Skin epidermis (tissue), 12 donors: ENCODE measurements around the gene HSPG2.

Source experiments
- H3K27ac ChIP-seq, 21 experiments: fragments of 200-600 bp; sonication (generic) in 11 of 21; one replicate each; pipeline ENCODE4 v1.5.0; 2020; ENCODE audit warnings: mild to moderate bottlenecking in 3 of 21, inconsistent platforms in 2 of 21, moderate library complexity in 2 of 21
- H3K4me3 ChIP-seq, 7 experiments: fragments of 200-600 bp; sonication (generic) in 2 of 7; one replicate each; pipeline ENCODE4 v1.5.0; 2020; ENCODE audit warnings: inconsistent platforms in 2 of 7, mild to moderate bottlenecking in 2 of 7, moderate library complexity in 1 of 7

The HSPG2 gene

DNA sequence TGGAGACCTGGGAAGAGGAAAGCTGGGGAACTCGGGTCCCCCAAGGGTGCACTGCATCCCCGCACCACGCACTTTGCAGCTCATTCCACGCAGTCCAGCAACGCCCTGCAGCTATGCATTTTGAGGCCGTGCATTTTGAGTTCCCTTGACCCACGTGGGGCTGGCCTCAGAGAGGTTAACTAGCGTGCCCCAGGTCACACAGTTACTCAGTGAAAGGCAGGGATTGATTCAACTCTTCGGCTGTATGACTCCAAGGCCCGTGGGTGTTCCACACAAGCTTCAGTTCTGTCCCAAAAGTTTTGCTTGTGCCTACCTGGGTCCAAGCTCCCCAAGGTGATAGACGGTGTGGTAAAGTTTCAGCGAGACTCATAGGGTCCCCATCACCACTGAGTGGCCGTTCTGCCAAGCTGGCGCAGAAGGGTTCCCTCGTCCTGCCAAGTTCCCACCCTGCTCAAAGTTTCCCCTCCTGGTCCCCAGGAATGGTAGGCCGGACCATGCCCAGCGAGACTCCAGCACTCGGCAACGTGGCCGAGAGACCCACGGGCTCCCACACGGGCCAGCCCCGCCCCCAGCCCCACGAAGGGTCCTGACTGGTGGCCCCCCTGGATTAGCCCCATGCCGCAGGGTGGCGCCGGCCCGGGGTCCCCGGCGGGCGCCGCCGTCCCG is 611 bp downstream of the HSPG2 start:
- Histone ChIP-seq H3K27ac (peak overlapping the region; percentile 53 to 93 (median 86)), H3K4me3 (peak overlapping the region; percentile 36 to 76 (median 60))

GRCh38 chr1:21935891-21936365 is 1.2 kb downstream of the HSPG2 start:
- Histone ChIP-seq H3K27ac (peak overlapping the region; percentile 53 to 93 (median 86)), H3K4me3 (peak overlapping the region; percentile 36 to 76 (median 60))

GRCh38 chr1:21935393-21935804 is 1.7 kb downstream of the HSPG2 start:
- peak overlapping the region; percentile 36 to 76 (median 60) for H3K4me3 ChIP-seq
- peak overlapping the region in 20 of 21 experiments; percentile 53 to 93 (median 86) for H3K27ac ChIP-seq

- H3K27ac ChIP-seq = peak overlapping the region; percentile 25 to 93 (median 80)
- H3K4me3 ChIP-seq = peak overlapping the region in 3 of 7 experiments; percentile 16 to 67 (median 36)
These were observed 3.5 kb downstream of the HSPG2 start for GRCh38 chr1:21933397-21934248.

- no peak overlapping the region for H3K4me3 ChIP-seq
- H3K27ac ChIP-seq = peak overlapping the region in 19 of 21 experiments; percentile 20 to 93 (median 82)
These were observed 5.0 kb downstream of the HSPG2 start for GRCh38 chr1:21932127-21932526.

DNA sequence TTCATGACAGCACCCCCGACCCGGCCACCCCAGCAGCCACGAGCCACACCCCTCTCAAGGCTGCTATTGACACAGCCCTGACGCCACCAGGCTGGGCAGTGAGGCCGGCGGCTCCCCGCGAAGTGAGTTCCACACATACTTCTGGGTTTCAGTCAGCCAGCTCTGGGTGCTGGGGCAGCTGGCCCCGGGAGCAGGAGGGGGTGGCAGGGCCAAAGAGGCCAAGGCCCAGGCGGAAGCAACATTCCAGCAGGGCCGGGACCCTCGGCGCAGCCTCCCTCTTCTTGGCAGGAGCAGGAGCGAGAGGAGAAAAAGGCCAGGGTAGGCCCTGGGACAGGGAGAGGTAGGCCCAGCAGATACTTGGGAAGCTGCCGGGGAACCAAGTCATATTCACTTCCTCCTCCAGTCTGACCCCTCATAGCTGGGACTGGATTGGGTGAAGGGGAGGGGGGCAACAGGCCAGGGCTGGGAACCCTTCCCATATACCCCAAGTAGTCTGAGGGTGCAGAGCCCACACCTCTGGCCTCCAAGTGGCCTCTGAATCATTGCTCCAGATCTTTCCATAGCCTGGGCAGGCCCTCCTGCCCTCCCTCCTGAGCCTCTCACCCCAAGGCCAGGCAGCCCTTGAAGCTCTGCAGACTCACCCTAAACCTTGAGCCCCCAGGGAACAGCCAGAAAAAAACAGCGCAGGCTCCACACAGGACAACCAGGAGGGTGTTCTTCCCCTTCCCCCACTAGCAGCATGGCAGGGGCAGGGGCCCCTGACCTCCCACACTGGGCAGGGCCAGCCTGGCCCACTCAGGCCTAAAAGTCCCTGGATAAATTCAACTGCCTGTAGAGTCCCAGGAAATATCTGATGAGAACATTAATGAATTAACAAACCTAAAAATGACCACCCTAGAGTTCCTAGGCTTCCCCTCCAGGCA is 5.7 kb downstream of the HSPG2 start:
- Histone ChIP-seq H3K27ac (peak overlapping the region in 19 of 21 experiments; percentile 20 to 93 (median 80)), H3K4me3 (no peak overlapping the region)

DNA sequence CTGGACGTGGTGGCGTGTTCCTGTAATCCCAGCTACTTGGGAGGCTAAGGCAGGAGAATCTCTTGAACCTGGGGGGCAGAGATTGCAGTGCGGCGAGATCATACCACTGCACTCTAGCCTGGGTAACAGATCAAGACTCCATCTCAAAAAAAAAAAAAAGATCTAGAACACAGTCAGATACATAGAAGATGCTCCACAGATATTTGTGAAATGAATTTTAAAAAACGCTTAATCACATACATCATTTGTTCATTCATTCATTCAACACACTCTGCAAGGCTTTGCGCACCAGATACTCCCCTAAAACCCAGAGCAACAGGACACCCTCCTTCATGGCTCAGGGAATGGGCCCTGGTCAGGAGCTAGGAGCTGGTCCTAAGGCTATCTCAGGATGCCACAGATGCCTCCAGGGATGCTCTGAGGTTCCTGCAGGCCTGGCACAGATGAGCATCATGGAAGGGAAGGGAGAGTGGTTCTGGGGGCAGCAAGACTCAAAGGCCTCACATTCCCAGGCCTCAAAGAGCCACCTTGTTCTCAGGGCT is 6.4 kb downstream of the HSPG2 start:
- peak overlapping the region in 16 of 21 experiments; percentile 20 to 93 (median 84) for H3K27ac ChIP-seq
- no peak overlapping the region for H3K4me3 ChIP-seq

- H3K27ac ChIP-seq = peak overlapping the region in 9 of 21 experiments; percentile 29 to 93 (median 74)
These were observed 7.0 kb downstream of the HSPG2 start for GRCh38 chr1:21930080-21930571.

DNA sequence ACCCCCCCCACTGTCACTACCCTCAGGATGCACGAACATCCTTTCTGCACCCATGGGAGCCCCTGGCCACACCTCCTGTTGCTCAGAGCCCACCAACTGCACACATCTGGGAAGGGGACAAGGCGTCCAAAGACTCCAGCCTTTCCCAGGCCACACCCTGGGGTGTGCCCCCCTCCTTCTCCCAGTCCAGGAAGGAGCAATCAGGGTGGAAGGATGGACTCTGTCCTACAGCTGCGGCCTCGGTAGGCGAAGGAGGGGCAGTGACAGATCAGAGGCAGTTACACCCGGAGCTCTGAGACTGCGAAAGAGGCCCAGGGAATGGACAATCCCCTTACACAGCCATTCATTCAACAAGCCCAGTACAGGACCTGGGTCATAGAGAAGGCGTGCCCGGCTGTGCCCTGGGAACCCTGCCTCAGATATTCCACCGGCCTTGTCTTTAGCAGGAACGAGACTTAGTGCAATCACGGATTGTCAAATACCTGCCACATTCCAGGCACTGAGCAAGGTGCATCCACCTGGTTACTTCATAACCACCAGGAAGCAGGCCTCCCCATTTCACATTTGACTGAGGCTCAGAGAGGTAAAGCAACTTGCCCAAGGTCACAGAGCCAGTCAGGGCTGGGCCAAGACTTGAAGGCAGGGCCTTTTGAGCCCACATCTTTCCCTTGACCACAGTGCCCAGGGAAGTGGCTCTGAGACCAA is 9.4 kb downstream of the HSPG2 start:
- no peak overlapping the region for H3K4me3 ChIP-seq
- H3K27ac ChIP-seq = peak overlapping the region in 20 of 21 experiments; percentile 40 to 91 (median 72)

More at GRCh38 chr1:21930080-21930571, 7.0 kb downstream of the HSPG2 start:
- H3K4me3 ChIP-seq = no peak overlapping the region

DNA sequence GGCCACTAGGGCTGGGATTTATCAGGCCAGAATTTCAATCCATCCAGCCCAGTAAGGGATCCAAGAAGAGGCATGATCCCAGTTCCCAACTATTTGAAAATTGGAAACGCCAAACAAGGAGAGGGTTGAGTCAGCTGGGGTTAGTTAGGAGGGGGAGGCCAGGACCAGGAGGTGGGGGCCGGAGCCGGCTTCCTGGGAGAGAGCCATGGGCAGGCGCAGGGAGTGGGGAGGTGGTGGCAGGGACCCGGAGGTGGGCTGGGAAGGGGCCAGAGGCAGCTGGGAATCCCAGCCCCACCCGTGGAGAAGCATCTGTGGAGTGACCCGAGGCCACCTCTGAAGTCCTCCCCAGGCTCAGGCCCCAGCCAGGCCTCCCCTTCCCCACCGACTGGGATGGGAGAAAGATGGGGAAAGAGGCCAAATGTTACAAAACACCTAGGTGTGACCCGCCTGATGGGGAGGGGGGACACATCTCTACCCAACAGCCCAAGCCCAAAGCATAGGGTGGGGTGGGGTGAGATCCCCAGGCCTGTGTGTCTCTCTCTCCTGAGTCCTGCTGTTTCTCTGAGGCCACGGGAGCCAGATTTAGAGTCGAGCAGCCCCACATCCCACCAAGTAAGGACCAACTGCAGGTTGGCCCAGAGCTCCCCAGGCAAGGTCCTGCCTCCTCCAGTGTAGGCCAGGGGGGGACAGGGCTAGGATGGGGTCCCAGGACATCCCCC is 10.1 kb downstream of the HSPG2 start:
- peak overlapping the region in 20 of 21 experiments; percentile 40 to 91 (median 72) for H3K27ac ChIP-seq
- no peak overlapping the region for H3K4me3 ChIP-seq

GRCh38 chr1:21926065-21926464 is 11.0 kb downstream of the HSPG2 start:
- H3K4me3 ChIP-seq = no peak overlapping the region
- peak overlapping the region in 17 of 21 experiments; percentile 4 to 91 (median 63) for H3K27ac ChIP-seq

DNA sequence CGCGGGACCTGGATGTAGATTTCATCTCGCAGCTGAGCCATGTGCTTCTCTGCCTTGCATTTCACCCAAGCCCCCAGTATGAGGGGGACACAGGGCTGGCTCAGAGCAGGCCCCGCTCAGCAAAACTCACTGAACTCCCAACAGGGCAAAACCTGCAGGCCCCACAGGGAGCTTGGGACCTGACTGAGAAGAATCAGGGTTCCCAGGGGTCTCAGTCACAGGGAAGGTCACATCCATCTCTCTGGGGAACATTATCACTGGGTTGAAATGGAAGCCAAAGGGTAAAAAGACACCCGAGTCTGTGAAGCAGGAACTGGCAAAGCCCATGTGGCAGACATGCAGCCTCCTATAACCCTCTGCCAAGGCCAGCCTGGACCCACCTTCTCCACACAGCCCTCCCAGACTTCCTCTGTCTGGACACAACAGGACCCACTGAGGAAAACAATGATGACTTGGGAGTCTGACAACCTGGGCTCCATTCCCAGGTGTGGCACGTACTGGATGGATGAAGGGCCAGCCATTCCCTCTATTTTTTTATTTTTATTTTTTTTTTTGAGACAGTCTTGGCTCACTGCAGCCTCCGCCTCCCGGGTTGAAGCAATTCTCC is 11.7 kb downstream of the HSPG2 start:
- no peak overlapping the region for H3K4me3 ChIP-seq
- peak overlapping the region in 16 of 21 experiments; percentile 3 to 91 (median 66) for H3K27ac ChIP-seq

GRCh38 chr1:21924503-21925005 is 12.6 kb downstream of the HSPG2 start:
- H3K27ac ChIP-seq = peak overlapping the region in 14 of 21 experiments; percentile 3 to 91 (median 62)
- H3K4me3 ChIP-seq = no peak overlapping the region

DNA sequence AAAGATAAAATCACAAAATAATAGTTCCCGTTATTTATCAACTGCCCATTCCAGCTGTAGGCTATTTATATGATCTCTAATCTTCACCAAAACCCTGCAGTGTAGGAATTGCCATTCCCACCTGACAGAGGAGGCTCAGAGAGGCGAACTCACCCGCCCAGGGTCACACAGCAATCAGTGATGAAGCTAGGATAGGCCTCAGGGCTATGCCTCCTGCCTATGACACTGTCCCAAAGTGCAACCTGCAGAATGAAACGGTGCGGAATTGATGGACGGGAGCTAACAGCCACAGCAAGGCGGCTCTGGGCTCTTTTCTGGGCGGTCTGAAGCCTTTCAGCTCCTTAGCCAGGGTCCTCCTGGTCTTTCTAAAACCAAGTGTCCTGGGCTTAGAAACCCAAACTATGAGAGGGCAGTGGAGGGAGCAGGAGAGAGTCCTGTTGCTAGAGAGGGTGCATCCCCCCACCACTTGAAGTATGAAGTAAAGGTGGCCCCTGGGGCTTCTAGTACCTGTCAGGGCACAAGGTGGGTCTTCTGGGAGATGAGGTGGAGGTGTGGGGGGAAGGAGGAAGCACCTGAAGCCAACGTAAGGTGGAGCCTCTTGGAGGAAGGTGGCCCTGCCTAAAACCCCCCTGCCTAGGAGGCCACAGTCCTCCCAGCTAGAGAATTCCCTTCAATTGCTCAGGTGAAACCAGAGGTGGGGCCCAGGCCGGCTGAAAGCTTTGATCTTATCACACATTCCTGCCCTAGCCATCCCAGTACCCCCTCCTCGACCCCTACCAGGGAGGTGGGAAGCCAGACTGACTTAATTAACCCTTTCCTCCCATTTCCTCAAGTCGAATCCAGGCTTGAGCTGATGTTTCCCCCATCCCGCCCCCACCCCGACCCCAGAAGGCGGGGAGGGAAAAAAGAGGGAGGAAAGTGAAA is 14.8 kb downstream of the HSPG2 start:
- no peak overlapping the region for H3K4me3 ChIP-seq
- H3K27ac ChIP-seq = peak overlapping the region in 11 of 21 experiments; percentile 16 to 85 (median 51)

GRCh38 chr1:21921100-21921875 is 15.8 kb downstream of the HSPG2 start:
- Histone ChIP-seq H3K4me3 (no peak overlapping the region), H3K27ac (peak overlapping the region in 14 of 21 experiments; percentile 6 to 68 (median 35))
